Left hindlimb (tissue), 1 donor: ENCODE measurements around the gene PPM1H.
"Not testable (repeated sequence)": the region's sequence is repeated elsewhere in the genome, so short reads cannot be mapped to it uniquely, and the experiment has no call there.

Experiments
- DNase-seq: peaks from one replicate; pipeline ENCODE4 v3.0.0-alpha.2; 2018

Gene PPM1H

DNA sequence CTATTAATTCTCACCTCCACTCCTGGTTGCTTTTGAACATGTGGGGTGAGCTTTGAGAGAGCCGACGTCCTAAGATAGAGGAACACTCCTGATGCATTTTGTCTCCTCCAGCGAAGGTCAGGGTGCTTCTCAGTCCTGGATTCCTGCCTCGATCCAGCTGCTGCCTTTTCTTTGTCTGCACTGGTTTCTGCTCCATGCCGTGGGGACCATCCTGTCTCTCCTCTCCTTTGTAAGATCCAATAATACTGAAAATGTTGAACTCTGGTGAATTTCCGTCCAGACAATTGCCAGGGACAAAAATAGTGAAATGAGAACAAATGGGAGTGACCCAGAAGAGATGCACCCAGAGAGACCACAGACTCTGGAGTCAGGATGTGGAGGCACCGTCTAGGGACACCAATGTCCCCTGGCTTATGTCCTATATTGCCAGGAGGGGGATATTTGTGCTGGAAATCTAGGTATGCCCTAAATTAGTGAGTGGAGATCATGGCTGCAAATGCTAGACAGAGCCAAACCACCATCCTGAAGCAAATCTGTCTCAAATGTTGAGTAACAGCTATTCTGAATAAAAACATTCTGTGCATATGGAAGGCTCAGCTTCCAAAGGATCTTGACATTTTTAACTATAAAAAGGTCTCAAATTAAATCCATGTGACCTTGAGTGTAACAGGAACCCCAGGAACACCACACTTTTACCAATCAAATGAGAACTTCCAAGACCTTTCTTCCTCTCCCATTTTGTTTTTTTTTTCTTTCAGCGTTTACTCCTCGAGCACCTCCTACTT, 170.9 kb downstream of the PPM1H start:
- DNase-seq = no peak

DNA sequence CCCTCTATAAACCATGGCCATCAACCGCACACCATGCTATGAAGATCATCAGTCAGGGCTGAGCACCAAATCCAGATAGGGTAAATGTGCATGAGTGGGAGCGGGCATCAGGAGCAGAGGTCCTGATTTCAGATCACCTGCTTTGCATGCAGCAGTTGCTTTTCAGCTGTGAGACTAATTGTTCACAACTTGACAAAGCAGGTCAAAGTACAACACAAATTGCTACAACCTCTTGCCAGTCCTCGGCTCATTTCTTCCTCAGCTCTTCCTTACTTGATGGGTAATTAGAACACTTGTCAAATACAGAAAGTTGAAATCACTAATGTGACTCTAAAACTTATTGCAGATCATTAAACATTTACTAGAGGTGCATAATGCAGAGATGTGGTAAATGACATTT, 171.6 kb downstream of the PPM1H start:
- DNase-seq = no peak

DNA sequence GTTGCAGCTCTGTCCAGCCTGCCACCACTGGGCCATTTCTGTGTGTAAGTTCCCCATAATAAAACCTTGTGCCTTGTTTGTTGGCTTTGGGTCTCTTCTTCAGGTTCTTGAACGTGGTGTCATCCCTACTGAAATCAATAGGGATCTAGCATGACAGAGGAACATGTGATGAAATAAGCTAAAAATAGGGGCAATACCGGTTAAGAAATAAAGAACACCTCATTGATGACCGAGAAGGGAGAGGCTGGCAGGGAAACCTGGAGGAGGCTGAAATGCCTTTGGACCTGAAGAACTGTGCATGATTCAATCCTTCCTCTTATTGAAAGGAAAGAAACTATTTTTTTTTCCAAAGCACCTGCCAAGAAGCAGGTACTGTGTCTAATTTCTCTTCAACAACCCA, 172.3 kb downstream of the PPM1H start:
- no peak for DNase-seq

DNA sequence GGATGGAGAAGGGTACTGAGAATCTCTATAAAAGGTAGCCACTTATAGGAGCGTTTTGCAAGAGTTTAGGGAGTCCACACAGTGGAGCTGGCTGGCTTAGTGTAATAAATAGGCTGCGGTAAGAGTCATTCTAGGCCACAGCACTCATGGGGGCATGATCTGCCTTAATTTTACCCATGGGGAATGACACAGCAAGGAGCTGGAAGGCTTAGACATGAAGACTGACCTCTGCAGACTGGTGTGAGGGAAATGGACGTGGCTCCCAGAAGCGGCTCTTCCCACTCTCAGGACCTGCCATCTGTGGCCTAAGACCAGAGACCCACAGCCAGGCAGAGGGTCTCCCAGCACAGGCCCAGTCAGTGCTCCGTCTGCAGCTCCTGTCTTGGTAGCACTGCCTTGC, 173.3 kb downstream of the PPM1H start:
- DNase-seq = no peak

DNA sequence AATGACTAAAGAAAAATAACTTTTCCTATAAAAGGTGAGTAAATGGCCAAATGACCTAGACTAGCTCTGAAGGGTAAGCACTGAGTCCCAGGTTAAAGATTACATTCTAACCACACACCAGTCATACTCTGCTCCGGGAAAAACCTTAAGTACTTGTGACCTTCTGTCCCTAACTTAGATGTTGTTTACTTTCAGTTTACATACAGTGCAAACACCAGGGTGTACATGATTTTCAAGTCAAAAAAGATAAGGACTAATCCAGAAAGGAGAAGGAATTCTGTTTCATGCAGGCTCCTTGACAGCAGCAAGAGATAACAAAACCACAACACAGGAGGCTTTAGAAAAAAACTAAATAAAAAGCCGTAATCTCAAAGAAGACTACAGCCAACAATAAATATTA, 174.2 kb downstream of the PPM1H start:
- no peak for DNase-seq

DNA sequence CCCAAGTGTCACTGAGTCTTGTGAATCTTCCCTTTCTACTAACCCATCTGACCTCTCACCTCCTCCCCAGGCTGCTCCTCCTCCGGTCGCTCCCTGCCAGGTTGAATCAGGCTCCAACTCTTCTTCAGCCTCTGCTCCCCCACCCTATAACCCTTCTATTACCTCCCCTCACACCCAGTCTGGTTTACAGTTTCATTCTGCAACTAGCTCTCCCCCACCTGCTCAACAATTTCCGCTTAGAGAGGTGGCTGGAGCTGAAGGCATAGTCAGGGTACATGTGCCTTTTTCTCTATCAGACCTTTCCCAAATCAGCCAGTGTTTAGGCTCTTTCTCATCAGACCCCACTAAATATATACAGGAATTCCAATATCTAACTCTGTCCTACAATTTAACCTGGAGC, 174.6 kb downstream of the PPM1H start:
- DNase-seq = not testable (repeated sequence)

DNA sequence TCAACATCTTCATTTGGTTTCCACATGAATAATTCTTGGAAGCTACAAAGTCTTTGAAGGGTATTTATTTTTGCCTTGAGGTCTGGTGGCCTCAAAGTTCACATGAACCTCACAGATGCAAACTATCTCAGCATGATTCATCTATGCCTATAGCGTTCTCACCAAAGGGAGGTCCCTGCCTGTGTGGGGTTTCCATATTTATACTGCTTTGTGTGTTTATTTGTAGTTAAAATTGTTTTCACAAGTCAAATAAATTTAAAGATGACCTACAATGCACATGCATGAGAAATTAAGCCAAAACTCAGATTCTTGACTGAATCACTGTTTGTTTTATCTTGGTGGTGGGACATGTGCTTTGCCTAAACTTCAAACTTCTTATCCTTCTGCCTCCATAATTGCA, 176.7 kb downstream of the PPM1H start:
- DNase-seq = no peak

DNA sequence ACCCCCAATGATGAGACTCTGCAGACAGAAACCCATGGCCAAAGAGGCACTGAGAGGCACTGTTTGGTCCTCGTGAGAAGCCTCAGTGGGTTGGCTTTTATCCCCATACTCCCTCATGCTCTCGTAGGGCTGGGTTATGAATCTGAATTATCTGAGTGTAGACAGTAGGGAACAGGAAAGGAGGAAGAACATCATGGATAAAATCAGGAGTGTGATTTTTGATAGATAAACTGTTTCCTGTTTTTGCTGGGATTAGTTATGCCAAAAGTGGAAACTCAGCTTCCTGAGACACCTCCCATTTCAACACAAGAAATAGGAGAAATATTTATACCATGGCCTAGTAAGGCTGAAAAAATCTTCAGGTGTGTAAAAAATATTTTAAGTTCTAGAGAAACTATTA, 177.9 kb downstream of the PPM1H start:
- no peak for DNase-seq

DNA sequence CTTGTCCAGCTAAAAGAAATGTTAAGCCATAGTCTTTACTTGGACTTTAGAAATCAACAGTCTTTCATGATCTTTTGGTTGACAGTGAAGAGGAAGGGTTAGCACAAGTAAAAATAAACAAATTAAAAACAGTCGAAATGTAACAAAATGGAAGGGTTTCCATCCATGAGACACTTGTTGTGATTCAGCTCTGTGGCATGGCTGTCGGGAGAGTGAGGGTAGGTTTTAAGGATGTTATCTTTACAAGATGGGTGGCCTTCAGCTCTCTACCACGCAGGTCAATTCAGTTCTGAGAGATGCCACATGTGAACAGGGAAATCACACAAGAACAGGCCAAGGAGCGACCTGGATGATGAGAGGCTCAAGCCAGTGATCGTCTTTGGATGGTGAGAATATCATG, 180.2 kb downstream of the PPM1H start:
- DNase-seq = no peak

DNA sequence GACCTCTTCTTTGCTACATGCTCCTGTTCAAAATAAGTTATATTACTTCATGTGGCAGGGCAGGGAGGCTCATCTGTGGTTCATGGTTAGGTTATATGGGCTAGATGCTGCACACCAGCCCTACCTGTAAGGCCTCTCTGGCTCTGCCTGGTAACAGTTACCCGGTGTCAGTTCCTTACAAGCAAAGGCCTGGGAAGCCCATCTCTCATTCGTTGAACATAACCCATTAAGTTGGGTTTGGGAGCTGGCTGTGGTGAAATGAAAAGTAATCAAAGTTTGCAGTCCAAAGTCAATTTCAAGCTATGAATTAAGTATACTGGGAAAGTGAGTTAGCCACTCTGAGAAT, 183.2 kb downstream of the PPM1H start:
- DNase-seq = no peak

DNA sequence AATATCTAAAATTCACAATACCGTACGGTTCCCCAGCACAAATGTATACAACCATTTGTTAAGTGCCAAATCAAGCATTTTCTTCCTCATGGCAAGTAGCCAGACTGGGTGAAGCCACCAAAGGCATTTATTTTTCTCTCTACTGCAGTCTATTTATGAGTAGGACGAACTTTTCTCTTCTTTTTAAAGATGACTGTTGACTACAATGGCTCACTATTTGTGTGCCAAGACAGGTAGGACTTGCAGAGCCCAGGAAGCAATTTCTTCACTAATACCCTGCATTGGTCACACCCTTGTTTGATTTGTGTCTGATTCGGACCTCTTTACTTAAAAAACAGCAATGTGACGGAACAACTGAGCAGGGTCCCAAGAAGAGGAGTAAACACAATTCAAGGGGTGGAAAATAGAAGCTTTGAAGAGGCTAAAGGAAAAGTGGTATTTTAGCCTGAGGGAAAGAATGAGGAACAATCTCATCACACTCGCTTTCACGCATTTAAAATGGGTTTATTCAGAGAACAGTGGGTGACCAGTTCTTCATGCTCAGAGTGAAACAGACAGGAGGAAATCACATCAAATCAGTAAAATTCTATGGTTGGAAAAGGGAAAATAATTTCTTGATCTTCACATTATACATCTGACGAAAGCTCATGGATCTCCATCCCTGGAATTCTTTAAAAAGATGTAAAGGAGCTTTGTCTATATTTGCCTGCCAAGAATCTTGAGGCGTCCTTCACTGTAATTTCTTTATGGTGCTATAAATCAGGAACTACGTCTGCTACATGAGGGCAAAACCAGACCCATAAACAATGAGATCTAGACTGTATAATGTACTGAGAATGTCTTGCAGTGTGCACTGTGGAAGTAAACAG, 183.8 kb downstream of the PPM1H start:
- DNase-seq = no peak

DNA sequence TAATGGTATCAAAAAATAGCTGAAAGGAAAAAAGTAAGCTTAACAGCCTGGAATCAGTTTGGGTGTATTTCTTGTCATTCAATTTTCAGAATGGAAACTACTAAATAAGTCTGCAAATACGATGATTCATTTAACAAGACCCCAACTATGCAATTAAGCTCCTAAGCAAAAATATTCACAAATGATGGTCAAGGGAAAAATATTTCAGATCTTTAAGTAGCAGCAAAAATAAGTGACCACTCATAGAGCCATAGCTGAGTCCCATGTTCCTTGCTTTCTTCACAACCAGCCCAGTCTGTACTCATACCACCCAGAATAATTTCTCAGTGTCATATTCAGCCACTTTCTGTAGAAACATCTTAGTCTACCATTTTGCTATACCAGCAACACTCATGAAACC, 185.4 kb downstream of the PPM1H start:
- no peak for DNase-seq

DNA sequence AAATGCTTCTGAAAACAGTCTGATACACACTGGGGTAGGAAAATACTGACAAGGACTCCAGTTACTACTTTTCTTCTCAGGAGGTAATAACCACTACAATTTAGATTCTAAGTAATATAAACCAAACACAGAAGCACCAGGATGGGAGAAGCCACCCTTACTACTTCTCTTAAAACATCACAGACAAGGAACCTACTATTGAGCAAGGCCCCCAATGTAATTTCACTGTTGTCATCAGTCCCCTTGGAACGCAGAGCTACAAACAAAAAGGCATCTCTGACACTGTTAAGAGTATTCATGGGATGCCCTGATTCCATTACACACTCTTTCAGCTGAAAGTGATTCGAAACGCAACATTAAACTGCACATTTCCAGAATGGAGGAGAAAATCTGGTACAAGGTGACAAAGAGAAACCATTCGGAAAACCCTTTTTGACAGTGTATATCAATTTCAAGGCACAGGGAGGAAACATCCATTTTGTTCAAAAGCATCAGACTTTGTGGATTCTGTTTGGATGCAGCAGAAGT, 185.9 kb downstream of the PPM1H start:
- no peak for DNase-seq

DNA sequence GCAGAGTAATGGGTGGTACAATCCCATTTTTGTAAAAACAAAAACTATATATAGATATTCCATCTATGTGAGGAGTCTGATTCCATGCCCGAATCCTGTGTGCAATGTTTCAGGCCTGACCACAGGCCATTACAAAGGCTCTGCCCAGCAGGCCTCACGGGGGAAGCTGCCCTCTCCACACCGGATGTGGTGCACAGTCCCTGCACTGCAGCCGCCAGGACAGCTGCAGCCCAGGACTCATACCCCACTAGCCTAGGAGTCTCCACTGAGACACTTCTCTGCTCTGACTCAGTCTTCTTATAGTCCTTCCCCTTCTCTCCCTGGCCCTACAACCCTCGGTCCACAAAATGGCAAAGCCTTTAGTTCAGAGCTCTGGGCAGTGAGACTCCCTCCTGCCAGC, 190.4 kb downstream of the PPM1H start:
- DNase-seq = peak; percentile 62

DNA sequence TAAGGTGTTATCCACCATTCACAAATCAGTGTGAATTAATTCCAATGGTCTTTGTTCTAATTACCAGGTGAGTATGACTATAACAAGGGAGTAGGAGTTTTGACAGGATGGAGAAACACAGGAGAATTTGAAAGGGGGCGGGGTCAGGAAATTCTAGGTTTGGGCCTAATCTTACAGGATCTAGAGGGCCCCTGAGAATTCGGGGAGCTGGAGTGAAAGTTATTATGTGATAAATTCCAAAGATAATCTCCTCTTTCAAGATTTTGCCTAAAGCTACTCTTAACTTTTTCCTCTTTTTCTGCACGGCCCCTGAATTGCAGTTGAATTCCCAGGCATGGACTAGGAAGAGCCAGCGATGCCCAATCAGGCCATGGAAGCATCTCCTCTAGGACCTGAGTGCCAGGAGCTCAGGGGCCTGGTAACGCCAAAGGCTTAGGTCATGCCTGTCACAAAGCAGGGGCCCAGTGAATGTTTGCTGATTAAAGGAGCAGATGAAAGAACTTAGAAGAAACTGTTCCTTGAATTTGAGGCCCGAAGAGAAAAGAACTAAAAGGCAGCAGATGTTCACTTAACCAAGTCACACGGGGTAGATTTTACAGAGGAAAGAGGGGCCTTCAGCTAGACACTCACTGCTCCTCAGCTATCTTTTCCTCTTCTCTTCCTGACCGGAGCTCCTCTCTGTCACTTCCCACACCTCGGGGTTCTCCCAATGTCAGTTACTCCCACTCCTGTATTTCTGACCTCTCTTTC, 195.5 kb downstream of the PPM1H start:
- DNase-seq = no peak

DNA sequence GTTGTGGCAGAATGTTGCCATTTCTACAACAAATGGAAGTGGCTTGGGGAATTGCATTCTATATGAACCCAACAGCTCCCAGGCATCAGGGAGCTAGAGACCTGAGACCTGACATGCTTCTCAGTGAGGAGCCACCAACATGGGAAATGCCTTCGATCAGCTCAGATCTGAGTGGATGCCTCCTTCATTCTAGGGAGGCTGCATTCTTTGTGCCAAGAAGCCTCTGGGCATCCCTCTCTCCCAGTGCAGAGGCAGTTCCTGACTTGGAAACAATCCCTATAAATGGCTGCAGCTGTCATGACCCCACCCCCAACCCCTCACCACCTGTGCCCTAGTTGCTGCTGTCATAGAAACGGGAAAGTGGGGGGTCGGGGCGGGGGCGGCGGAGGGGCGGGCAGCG, 196.3 kb downstream of the PPM1H start:
- no peak for DNase-seq

DNA sequence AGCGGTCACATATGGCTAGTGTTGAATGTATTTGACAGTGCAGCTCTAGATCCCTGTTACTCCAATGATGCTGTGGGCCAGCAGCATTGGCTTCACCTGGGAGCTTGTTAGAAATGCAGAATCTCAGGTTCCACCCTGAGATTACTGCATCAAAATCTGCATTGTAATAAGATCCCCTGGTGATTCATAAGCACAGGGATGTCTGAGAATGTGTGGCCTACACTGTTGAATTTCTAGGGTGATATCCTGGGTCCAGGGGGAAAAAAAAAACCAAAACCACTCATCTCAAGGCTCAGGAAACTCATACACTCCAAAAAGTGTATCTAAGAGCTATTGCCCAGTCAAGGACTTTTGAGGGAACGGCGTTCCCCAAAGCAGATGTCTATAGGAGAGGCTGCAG, 196.8 kb downstream of the PPM1H start:
- DNase-seq = no peak

DNA sequence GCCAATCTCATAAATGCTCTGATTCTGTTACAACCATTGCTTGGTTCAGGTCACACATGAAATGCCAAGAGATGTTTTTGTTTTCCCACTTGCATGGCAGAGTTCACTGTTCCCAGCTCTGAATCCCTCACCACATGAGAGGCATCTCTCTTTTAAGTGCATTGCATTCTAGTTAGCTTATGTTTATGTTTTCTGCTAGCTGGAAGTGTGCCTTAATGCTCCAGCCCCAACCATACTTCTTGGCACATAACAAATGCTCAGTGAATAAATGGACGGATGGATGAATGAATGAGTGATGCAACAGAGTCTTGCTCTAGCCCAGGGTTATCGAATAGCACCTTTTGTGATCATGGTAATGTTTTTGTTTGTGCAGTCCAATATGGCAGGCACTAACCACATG, 197.3 kb downstream of the PPM1H start:
- no peak for DNase-seq

DNA sequence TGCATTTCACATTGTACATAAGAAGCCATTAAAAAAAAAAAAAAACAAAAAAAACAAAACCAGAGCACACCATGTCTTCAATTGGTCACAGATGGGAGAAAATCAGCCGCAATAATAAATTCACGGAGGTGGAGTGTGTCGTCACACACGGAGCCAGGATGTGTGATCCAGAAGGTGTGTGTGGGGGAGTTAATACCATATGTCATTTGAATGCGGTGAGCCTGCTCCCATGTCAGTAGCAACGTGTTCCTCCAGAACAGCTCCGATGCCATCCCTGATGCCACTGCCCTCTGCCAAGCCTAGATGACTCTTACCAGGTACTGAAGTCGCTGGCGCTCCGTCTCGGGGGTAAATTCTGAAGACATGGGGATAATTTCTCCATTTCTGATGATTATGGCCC, 197.8 kb downstream of the PPM1H start:
- no peak for DNase-seq

DNA sequence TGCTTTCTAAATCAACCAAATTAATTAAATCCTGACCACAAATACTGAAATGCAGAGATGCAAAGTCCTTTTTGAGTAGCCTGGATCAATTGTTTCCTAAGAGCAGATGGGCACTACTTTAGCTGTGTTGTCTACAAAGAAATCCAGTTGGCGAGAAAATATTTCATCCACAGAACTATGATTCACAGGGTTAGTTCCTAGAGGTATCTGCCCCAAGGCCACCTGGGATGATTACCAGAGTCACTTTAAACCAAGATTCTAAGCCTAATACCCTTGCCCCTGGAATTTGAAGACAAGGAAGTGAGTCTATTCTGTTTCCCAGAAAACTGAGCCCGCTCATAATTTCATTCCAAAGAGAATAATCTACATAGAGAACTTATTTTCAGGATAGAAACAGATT, 198.4 kb downstream of the PPM1H start:
- DNase-seq = no peak

DNA sequence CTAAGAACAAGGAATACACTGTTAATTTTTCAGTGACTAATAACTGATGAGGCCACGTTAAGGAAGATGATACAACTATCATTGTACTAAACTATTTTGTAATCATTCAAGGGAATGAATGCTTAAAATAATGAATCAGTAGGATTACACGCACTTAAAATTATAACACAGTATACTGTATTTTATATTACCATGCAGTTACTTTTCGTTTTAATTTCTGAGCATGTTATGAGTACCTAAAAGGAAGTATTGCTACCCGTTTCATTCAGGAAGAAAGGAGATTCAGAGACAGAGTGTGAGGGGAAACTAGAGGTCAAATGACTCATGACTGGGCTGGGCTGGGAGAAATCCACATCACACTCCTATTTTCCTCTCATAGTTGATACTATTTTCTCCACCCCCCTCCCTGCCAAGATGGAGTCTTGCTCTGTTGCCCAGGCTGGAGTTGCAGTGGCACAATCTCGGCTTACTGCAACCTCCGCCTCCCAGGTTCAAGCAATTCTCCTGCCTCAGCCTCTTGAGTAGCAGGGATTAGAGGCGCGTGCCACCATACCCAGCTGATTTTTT, 202.0 kb downstream of the PPM1H start:
- no peak for DNase-seq

DNA sequence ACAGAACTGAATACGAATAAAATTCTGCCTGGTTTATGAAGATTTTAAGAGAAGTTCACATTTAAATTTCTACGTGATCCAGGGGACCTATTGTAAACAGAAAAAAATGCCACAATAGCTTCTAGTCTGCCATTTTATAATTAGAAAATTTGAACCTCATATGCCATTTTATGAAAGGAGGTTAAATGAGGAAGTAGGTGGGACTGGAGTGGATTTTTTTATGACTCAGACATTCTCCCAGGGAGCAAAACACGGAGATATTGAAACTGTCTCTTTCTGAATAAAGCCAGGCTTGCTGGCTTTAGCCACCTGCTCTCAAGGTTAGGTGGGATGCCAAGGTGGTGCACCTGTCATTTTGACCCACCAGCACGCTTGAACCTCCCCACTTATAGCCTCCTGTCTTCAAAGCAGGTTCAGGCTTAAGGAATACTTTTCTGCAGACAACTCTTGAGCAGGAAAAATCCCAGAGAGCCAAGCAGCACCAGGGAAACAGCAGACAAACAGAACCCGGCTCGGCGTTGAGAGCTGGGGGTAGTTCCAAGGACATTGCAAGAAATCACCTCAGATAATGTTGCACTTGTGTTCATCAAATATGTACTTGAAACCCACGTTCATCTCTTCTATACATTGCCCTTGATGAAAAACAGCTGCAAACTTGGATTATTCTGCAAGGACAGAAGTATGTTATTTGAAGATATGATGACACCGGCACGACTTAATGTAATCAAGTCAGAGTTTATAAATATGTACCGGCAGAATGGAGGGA, 203.7 kb downstream of the PPM1H start:
- no peak for DNase-seq
